ENCODE results near the gene KCND2.

Gene KCND2

DNA sequence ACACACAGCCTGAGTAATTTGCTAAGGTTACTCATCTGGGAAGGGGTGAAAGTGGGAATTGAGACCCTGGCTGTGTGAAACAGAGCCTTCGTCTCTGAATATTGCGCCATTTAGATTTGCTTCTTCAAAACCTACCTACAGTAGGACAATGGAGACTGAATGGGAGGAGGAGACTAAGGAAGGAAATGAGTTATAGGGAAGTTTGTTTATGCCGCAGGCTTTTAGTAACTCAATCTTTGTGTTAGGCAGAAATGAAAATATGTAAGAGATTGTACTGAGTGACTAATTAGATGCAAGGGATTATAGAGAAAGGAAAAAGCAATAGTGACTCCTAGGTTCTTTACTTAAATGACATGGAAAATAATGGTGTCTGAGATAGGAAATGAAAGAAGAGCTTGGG is 80.2 kb downstream of the KCND2 start:
- no peak overlapping the region for H3K9ac ChIP-seq
- no peak overlapping the region for H2AFZ ChIP-seq
- no peak overlapping the region for H3K27ac ChIP-seq
- H3K27me3 ChIP-seq (ENCODE audit: control insufficient read depth, insufficient read depth, low read length), result no peaks in the 10 kb centered on the region
- H3K4me3 ChIP-seq (ENCODE audit: low read depth, low read length), result no peak overlapping the region
- TF ChIP-seq CTCF (IDR thresholded peaks at IDR 0.05), result no peak
- H3K79me2 ChIP-seq, result no peaks in the 10 kb centered on the region
- no peaks in the 10 kb centered on the region for H3K4me1 ChIP-seq
- H3K4me2 ChIP-seq (ENCODE audit: low read length), result no peak overlapping the region
- no peaks in the 10 kb centered on the region for H3K9me3 ChIP-seq (ENCODE audit: control insufficient read depth, low read length)
- no peaks in the 10 kb centered on the region for H3K36me3 ChIP-seq (ENCODE audit: control insufficient read depth, insufficient read depth, low read length)

DNA sequence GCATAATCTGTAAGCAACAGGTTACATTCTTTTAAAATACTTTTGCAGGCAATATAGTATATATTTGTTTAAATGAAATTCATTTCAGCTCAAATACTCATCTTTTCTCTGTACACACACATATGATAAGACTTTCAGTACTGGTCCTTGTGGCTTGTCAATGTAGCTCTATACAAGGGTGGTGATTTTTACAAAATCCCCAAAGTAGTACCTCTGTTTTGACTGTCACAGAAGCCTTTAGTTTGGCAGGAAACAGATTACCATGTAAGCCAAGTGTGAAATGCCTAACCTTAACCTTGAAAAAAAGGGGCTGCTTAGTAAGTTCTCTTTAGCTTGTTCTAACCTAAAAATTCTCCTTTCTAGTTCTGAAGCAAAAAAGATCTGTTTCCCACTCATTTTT is 87.9 kb downstream of the KCND2 start:
- no peak overlapping the region for H3K4me3 ChIP-seq (ENCODE audit: low read depth, low read length)
- H3K9ac ChIP-seq, result no peak overlapping the region

GRCh38 chr7:120363414-120363813 is 90.4 kb downstream of the KCND2 start:
- no peak overlapping the region for H2AFZ ChIP-seq
- H3K4me2 ChIP-seq (ENCODE audit: low read length), result no peak overlapping the region
- no peak overlapping the region for H3K9ac ChIP-seq
- TF ChIP-seq CTCF (IDR thresholded peaks at IDR 0.05), result no peak
- H3K79me2 ChIP-seq, result no peaks in the 10 kb centered on the region
- no peak overlapping the region for H3K27ac ChIP-seq
- no peaks in the 10 kb centered on the region for H3K27me3 ChIP-seq (ENCODE audit: control insufficient read depth, insufficient read depth, low read length)
- no peaks in the 10 kb centered on the region for H3K36me3 ChIP-seq (ENCODE audit: control insufficient read depth, insufficient read depth, low read length)
- no peaks in the 10 kb centered on the region for H3K9me3 ChIP-seq (ENCODE audit: control insufficient read depth, low read length)
- no peaks in the 10 kb centered on the region for H3K4me1 ChIP-seq
- no peak overlapping the region for H3K4me3 ChIP-seq (ENCODE audit: low read depth, low read length)

More for the DNA sequence above, 87.9 kb downstream of the KCND2 start:
- Histone ChIP-seq H3K9me3 (ENCODE audit: control insufficient read depth, low read length) (no peaks in the 10 kb centered on the region), H3K27me3 (ENCODE audit: control insufficient read depth, insufficient read depth, low read length) (no peaks in the 10 kb centered on the region), H3K4me1 (no peaks in the 10 kb centered on the region), H3K79me2 (no peaks in the 10 kb centered on the region), H2AFZ (no peak overlapping the region), H3K4me2 (ENCODE audit: low read length) (no peak overlapping the region), H3K27ac (no peak overlapping the region), H3K36me3 (ENCODE audit: control insufficient read depth, insufficient read depth, low read length) (no peaks in the 10 kb centered on the region)
- no peak for TF ChIP-seq CTCF (IDR thresholded peaks at IDR 0.05)

DNA sequence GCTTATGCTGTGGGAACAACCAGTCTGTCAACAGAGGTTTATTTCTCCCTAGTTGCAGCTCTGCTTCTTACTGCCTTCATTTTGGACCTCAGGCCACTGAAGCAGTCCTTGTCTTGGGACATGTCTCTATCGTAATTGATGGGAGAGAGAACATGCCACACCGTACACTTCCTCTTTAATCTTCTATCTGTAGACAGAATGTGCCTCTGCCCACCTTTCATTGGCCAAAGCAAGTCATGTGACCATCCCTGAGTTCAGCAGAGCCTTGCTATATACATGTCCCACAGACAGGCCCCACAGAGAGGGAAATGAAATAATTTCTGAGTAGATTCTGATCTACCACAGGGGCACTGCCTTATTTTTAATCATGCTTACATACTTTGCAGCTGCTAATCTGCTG is 98.0 kb downstream of the KCND2 start:
- no peaks in the 10 kb centered on the region for H3K27me3 ChIP-seq (ENCODE audit: control insufficient read depth, insufficient read depth, low read length)
- no peak overlapping the region for H3K4me2 ChIP-seq (ENCODE audit: low read length)
- H3K36me3 ChIP-seq (ENCODE audit: control insufficient read depth, insufficient read depth, low read length), result no peaks in the 10 kb centered on the region
- H3K9ac ChIP-seq, result no peak overlapping the region
- H3K79me2 ChIP-seq, result no peaks in the 10 kb centered on the region
- H3K9me3 ChIP-seq (ENCODE audit: control insufficient read depth, low read length), result no peaks in the 10 kb centered on the region
- no peaks in the 10 kb centered on the region for H3K4me1 ChIP-seq
- no peak overlapping the region for H3K27ac ChIP-seq
- no peak for TF ChIP-seq CTCF (IDR thresholded peaks at IDR 0.05)
- no peak overlapping the region for H3K4me3 ChIP-seq (ENCODE audit: low read depth, low read length)
- no peak overlapping the region for H2AFZ ChIP-seq

DNA sequence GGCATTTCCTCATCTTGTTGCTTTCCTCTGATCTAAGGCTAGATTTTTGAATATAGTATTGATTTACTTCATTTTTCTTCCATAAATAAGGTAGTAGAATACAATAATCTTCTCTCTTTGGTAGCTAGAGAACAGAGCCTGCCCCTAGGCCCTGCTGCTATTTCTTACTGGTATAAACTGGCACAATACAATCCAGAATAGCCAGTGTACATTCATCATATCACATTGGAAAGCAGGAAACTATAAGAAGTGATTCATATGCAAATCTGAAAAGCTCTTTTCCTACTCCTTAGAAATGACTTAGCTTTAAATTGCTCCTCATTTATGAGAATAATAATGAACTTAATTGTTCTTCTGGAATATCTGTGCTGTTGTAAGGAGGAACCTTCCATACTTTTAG is 100.2 kb downstream of the KCND2 start:
- no peak overlapping the region for H3K27ac ChIP-seq
- H3K4me2 ChIP-seq (ENCODE audit: low read length), result no peak overlapping the region
- TF ChIP-seq CTCF (IDR thresholded peaks at IDR 0.05), result no peak
- no peaks in the 10 kb centered on the region for H3K36me3 ChIP-seq (ENCODE audit: control insufficient read depth, insufficient read depth, low read length)
- no peaks in the 10 kb centered on the region for H3K27me3 ChIP-seq (ENCODE audit: control insufficient read depth, insufficient read depth, low read length)
- H3K9me3 ChIP-seq (ENCODE audit: control insufficient read depth, low read length), result no peaks in the 10 kb centered on the region
- no peak overlapping the region for H3K9ac ChIP-seq
- H3K79me2 ChIP-seq, result no peaks in the 10 kb centered on the region
- H2AFZ ChIP-seq, result no peak overlapping the region
- H3K4me3 ChIP-seq (ENCODE audit: low read depth, low read length), result no peak overlapping the region
- H3K4me1 ChIP-seq, result no peaks in the 10 kb centered on the region

Data from parathyroid adenoma (tissue), 2 donors.